ENCODE data around the gene FXN. TPM values are rescaled to one million over a fixed set of nuclear protein-coding genes. Genes with fewer than 3 reads are reported as not detected.

Gene FXN
- total RNA-seq, 1 experiment from 2014 or later, result 15.5 TPM

DNA sequence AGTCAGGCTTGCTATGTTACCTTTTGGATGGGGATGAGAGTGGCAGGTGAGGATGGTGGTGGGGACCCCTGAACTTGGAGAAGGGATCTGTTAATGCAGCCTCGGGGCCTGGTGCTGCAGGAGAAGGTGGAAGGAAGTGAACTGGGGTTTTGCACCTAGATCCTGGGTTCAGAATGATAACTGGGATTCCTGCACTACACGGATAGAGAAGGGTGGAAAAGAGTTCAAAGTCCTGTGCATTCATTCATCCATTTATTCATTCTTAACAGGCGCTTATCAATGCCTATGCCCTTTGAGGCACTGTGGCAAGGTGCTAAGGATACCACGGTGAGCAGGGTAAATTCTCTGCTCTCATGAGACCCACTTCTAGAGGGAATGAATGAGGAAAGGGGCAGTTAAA lies 96.8 kb downstream of the FXN start:
- no peak for DNase-seq (ENCODE audit: extremely low read depth, low read depth)

DNA sequence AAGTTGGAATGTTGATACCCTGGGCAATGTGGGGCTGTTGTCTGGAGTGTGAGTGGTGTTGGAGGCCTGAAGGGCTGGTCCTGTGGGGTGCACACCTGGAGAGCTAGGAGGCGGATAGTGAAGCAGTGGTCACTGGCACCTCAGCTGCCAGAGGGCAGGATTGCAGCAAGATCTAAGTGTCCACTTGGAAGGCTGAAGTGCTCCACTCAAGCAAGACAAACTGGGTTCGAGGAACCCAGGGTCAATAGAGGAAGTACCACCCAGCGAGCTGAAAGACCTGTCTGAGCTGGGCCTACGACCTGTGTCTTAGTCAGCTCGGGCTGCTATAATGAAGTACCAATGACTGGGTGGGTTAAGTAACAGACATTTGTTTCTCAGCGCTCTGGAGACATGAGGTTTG lies 98.9 kb downstream of the FXN start:
- DNase-seq (ENCODE audit: extremely low read depth, low read depth), result no peak

GRCh38 chr9:69136185-69136584 lies 100.6 kb downstream of the FXN start:
- no peak for DNase-seq (ENCODE audit: extremely low read depth, low read depth)

- DNase-seq (ENCODE audit: extremely low read depth, low read depth), result no peak
Observed at GRCh38 chr9:69136779-69137178, 101.2 kb downstream of the FXN start.

GRCh38 chr9:69137311-69137710 lies 101.8 kb downstream of the FXN start:
- DNase-seq (ENCODE audit: extremely low read depth, low read depth), result no peak

- DNase-seq (ENCODE audit: extremely low read depth, low read depth), result no peak
Observed at GRCh38 chr9:69139596-69139995, 104.0 kb downstream of the FXN start.

DNA sequence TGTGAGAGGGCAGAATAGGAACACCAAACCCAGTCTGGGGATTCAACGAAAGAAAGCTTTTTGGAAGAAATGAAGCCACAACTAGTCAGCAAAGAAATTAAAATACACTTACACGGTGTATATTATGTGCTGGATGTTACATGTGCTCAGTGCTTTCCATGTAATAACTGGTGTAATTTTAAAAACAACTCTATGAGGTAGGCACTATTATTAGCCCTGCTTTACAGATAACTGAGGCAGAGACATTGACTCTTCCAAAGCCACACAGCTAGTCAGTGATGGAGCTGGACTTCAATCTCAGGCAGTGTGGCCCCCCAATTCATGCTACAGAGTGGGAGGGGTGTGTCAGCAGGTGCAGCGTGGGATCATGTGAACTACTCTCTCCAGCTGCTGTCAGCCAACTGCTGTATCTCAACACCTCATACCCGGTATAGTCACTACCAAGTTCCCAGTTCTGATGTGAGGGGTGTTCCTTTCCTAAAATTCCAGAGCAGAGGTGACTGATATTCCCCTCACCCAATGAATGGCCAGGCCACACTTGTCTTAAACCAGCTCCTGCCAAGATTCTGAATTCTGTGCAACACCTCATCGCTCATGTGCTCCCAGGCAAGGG lies 104.7 kb downstream of the FXN start:
- no peak for DNase-seq (ENCODE audit: extremely low read depth, low read depth)

DNA sequence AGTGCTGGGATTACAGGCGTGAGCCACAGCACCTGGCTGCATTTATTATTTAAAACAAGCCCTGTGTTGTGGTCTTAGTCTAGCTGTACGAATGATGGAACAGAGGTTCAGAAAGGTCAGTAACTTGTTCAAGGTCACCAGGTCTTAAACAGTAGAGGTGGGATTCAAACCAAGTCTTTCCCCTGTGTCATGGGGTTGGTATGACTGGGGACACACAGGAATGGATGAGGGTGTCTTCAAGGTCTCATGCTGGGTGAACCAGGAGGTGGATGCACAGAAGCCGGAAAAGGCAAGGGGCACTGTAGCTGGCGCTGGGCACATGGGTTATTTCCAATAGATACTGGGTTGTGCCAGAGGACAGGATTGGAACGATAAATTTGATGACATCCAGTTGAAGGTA lies 106.3 kb downstream of the FXN start:
- DNase-seq (ENCODE audit: extremely low read depth, low read depth), result no peak

DNA sequence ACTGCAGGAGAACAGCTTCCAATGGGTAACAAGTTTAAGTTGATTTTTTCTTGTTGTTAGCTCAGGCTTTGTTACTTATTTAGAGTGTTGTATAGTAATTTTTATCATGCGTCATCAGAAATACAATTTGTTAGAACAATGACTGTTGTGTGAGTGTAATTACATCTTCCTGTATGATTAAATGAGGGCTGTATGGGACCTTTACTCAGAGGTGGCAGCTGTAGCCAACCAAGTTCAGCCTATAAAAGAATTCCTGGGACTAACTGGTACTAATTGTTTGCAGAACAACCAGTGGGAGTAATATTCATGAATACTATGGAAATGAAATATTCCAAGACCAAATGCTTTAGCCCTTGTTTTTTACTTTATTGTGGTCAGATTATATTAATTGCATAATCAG lies 107.7 kb downstream of the FXN start:
- no peak for DNase-seq (ENCODE audit: extremely low read depth, low read depth)

DNA sequence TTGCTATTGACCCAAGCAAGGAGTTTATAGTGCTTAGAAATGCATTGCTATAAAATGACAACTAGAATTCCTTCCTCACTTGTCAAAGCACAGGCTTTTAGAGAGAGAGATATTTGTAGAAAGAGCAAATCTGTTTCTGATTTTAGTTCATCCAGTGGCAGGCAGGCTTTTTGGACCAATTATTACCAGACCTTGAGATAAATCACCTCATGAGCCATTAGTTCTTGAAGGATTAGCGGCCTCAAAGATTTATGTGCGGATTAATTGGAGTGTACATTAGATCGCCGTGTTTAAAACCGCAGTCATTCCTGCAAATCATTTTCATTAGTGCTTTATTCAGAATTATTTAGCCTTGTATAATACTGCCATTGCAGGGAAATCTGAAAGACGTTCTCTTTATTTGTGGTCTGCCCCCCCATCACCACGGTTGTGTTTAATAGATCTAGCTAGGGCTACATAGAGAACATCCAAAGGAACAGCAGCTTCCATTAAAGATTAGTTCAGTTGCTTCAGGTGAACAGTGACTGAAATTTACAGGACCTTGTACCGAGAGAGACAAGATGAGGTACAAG lies 109.7 kb downstream of the FXN start:
- DNase-seq (ENCODE audit: extremely low read depth, low read depth), result no peak

DNA sequence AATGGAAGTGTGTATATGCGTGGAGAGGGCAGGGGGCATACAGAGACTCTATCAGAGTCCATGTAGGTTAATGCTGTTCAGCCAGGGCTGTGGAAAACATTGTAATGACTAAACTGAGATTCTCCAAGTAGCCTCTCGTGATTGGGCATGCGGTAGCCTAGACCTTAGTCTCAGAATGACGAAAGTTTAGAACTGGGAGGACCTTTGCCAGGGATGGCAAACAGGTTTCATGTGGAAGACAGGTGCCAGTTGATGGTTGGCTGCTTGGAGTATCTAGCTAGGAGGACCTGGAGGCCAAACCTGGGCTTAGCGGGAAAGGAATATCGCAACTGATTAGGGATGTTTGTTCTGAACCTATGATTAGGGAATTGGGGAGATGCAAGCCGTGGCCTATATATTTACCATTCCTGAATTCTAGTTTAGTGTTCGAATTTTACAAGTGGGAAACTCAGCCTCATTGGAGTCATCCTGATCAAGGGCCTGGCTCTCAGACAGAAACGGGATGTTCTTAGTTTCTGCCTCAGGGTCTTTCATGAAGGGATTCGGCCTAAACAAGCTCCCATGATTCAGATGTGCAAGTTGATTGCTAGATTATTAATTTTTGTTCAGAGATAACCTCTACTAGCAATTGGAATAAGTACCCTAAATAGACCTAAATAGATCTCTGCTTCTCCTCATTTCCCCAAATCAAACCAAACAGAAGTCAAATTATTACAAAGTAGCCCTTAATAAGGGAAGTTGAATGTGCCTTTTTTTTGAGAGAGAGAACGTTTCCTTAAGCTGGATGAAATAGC lies 111.7 kb downstream of the FXN start:
- no peak for DNase-seq (ENCODE audit: extremely low read depth, low read depth)

DNA sequence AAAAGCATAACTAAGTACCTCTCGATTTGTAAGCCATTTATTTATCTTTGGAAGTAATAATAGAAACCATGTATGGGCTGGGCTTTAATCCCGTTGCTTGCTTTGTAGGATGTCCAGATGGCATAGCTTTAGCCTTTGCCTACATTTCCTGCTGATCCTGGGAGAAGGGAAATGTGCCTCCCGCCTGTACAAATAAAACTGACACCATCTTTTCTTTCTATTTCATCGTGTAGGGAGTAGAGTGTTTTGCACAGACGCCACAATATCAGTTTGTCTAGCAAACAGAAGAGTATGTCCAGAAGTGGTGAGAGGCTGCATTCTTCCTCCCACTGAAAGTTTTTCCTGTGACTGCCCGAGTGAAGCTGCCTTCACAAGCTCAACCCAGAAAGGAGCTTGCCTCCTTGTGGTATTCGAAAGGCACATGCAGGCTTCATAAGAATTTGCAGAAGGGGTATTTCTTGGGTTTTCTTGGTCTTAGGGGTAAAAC lies 113.8 kb downstream of the FXN start:
- no peak for DNase-seq (ENCODE audit: extremely low read depth, low read depth)

Small RNA genes lying within 50 kb of the gene (small RNA-seq; reads per million reads assigned to genes)
- 0 reads per million in 2 experiments for gene AL162730.1

Other genes with a start within 250 kb of the FXN start
- not detected in 2 replicates for gene PRKACG, start 21.6 kb upstream of the FXN start, total RNA-seq (2014; rRNA removed; shearing (Covaris generic))
- gene TJP2, start 138.5 kb downstream of the FXN start, total RNA-seq (2014; rRNA removed; shearing (Covaris generic)), result 6.2 and 6.5 TPM in 2 replicates